ENCODE measurements around the gene TRUB1. TPM values are rescaled to one million over a fixed set of nuclear protein-coding genes. Genes with fewer than 3 reads are reported as not detected.

TRUB1 gene
- total RNA-seq (2012; rRNA removed) (17.9 and 26.1 TPM in 2 replicates), polyA plus RNA-seq (2012; rRNA removed) (9.1 and 10.6 TPM in 2 replicates), Bru-seq, nascent RNA (percentile 67 among the genes with signal in this experiment), BruChase-seq, experiment 1, labeled RNA remaining after a 6-hour chase (percentile 62 among the genes with signal in this experiment), BruChase-seq, experiment 2, labeled RNA remaining after a 2-hour chase (percentile 69 among the genes with signal in this experiment)
- polyA plus RNA-seq (2012; cell fraction: cytosol; rRNA removed): 2.2 and 3.1 TPM in 2 replicates
- 1.5 and 5.3 TPM in 2 replicates for polyA plus RNA-seq (2012; cell fraction: nucleus; rRNA removed; ENCODE audit: low replicate concordance)
- long read RNA-seq, transcript TRUB1-201 (8 exons, 3,408 nt): major isoform, 32 of 40 reads
- long read RNA-seq, partial matches to known transcripts: 4 of 40 reads
- long read RNA-seq, other reads (novel, unspliced or antisense): 3 of 40 reads

- in situ Hi-C loops (cut with MboI; ENCODE audit: low sequenced_read_pairs): no loop called here
- H2BK15ac ChIP-seq (ENCODE audit: low read depth, low read length): peak within 1 kb of the TSS; percentile 67; the same call in 1 of the 3 replicates
- peak within 1 kb of the TSS; percentile 93 for H2BK20ac ChIP-seq (ENCODE audit: low read depth, low read length)
- peak within 1 kb of the TSS; percentile 82 for H3K56ac ChIP-seq (ENCODE audit: extremely low read depth, insufficient read depth, low read length)
- peak within 1 kb of the TSS; percentile 72 for H3K4me3 ChIP-seq (ENCODE audit: insufficient read depth, low read depth, low read length)
- no peaks in the 10 kb centered on the region for H4K20me1 ChIP-seq (ENCODE audit: insufficient read depth, low read length)
- peak within 1 kb of the TSS; percentile 91 for H4K91ac ChIP-seq (ENCODE audit: insufficient read depth, low read depth, low read length)
- WGBS, 2 experiments (ENCODE audit: extremely low coverage in 2 of 2, insufficient read length in 1 of 2): 0% methylated on average over 13 of the region's 46 CpGs; no CpG with 5 or more reads in 1 of the 2 experiments
- H3K36me3 ChIP-seq (ENCODE audit: control insufficient read depth, insufficient read depth, low read length): peaks cover 7% of the 10 kb centered on the region
- H2AFZ ChIP-seq (replicated peaks; ENCODE audit: low read length, poor library complexity): peak within 1 kb of the TSS; percentile 94
- H2BK5ac ChIP-seq (ENCODE audit: low read depth, low read length, poor library complexity, severe bottlenecking): peak within 1 kb of the TSS; percentile 84
- peak within 1 kb of the TSS; percentile 83 for H3K4me2 ChIP-seq (ENCODE audit: low read depth, low read length)
- H3K9me1 ChIP-seq (ENCODE audit: insufficient read depth, low read length): peaks cover 3% of the 10 kb centered on the region; the same call in 1 of the 2 replicates
- H3K14ac ChIP-seq (replicated peaks; ENCODE audit: low read depth, low read length): peak within 1 kb of the TSS; percentile 74
- H2BK120ac ChIP-seq (ENCODE audit: low read depth, low read length): peak within 1 kb of the TSS; percentile 94
- dilution Hi-C loops (cut with HindIII; ENCODE audit: low sequenced_read_pairs, unreplicated experiment): no loop called here
- BruUV-seq (replicated peaks): no TSS peak
- peak within 1 kb of the TSS; percentile 76 for H3K4ac ChIP-seq (ENCODE audit: low read depth, low read length)
- H2AK5ac ChIP-seq (ENCODE audit: low read depth, low read length): no peak within 1 kb of the TSS; the same call in 1 of the 2 replicates
- ChIA-PET POLR2A (ENCODE audit: unreplicated experiment) (interaction anchor here (0.5 to 1.5 kb wide), 6 partner anchors 9 to 62 kb away, joined by 3 to 4 read pairs (median 4); no protein-coding TSS in a partner anchor), CTCF (interaction anchor here (0.6 to 1.9 kb wide), 3 partner anchors 26 to 61 kb away, joined by 3 to 9 read pairs (median 5); no protein-coding TSS in a partner anchor)
- peak within 1 kb of the TSS; percentile 69 for H3K23ac ChIP-seq (ENCODE audit: low read depth, low read length)
- H3K4me1 ChIP-seq (ENCODE audit: control insufficient read depth, insufficient read depth, low read length): peaks cover 3% of the 10 kb centered on the region
- peak within 1 kb of the TSS; percentile 94 for H2AK9ac ChIP-seq (replicated peaks; ENCODE audit: low read depth, low read length, poor library complexity)
- peaks cover 14 to 34% of the 10 kb centered on the region in 2 experiments; a peak in 3 of 4 replicates for H3K79me1 ChIP-seq (ENCODE audit: low read depth in 1 of 2, low read length in 2 of 2)
- intact Hi-C loops (cut with micrococcal nuclease): loop anchor here (1.0 to 5.0 kb wide), 2 partner anchors 58 to 154 kb away; partner anchors contain the start of gene ATRNL1
- DNase-seq: peak; percentile 98
- peak within 1 kb of the TSS; percentile 90 for H3K18ac ChIP-seq (ENCODE audit: low read depth, low read length)
- peak within 1 kb of the TSS; percentile 90 for H3K9ac ChIP-seq (ENCODE audit: low read depth, low read length)
- H4K5ac ChIP-seq (ENCODE audit: low read depth, low read length): peak within 1 kb of the TSS; percentile 68
- peak within 1 kb of the TSS; percentile 85 for H3K27ac ChIP-seq (ENCODE audit: insufficient read depth, low read length)
- no peaks in the 10 kb centered on the region for H3K9me3 ChIP-seq (ENCODE audit: control insufficient read depth, insufficient read depth, low read length)
- peak within 1 kb of the TSS; percentile 26 to 86; a peak in 3 of 4 replicates for H4K8ac ChIP-seq (ENCODE audit: low read depth in 2 of 2, low read length in 2 of 2)
- H3K27me3 ChIP-seq (ENCODE audit: control insufficient read depth, insufficient read depth, low read length): no peaks in the 10 kb centered on the region
- ATAC-seq (ENCODE audit: low read depth): peak; percentile 99
- TF ChIP-seq CTCF (conservative IDR thresholded peaks at IDR 0.05; ENCODE audit: low read depth, low read length) (no peak), BHLHE40 (IDR thresholded peaks at IDR 0.05; ENCODE audit: low read depth, low read length) (no peak), ELK1 (IDR thresholded peaks at IDR 0.05; ENCODE audit: borderline replicate concordance, low read depth, low read length) (no peak), MAFK (IDR thresholded peaks at IDR 0.05; ENCODE audit: low read depth, low read length) (no peak), RFX5 (IDR thresholded peaks at IDR 0.05; ENCODE audit: low read depth, low read length) (no peak), CHD1 (IDR thresholded peaks at IDR 0.05; ENCODE audit: low read depth, low read length) (no peak), MXI1 (IDR thresholded peaks at IDR 0.05; ENCODE audit: borderline replicate concordance, low read depth, low read length) (peak; percentile 75), USF2 (IDR thresholded peaks at IDR 0.05; ENCODE audit: low read depth, low read length) (0 out of 2 replicates have a peak, but pooled peaks have one; percentile 24), RCOR1 (IDR thresholded peaks at IDR 0.05; ENCODE audit: insufficient replicate concordance, low read length) (no peak), RAD21 (IDR thresholded peaks at IDR 0.05; ENCODE audit: low read length) (no peak)
These were observed at the start of gene TRUB1 for GRCh38 chr10:114937962-114938855. Gene TRUB1 (plus strand): TSS chr10:114938195. CDS start chr10:114938254, 59 bp downstream.
